Gastroesophageal sphincter (tissue), 4 donors: ENCODE measurements around the gene CD37. TPM values are rescaled to one million over a fixed set of nuclear protein-coding genes. Genes with fewer than 3 reads are reported as not detected.
A peak's percentile ranks its signal among the peaks of the same experiment; 100 is the strongest.

Experiments used
- ATAC-seq: fragments of 150-250 bp; one replicate; pipeline ENCODE4 v1.9.1; 2016; ENCODE audit warnings: mild to moderate bottlenecking, moderate library complexity
- H3K27ac ChIP-seq, 4 donors: fragments of 200-600 bp; sonication (generic) in 3 of 4; 1 replicate in 3 of 4; 2 replicates in 1 of 4; pipeline ENCODE4 v1.5.1; 2016 to 2019
- H3K27me3 ChIP-seq: fragments of 200-600 bp; sonication (generic); one replicate; pipeline ENCODE4 v1.5.1; 2019
- H3K36me3 ChIP-seq, 2 donors: fragments of 200-600 bp; sonication (generic); one replicate each; pipeline ENCODE4 v1.5.1; 2019; ENCODE audit warnings: control low read depth in 1 of 2
- H3K4me1 ChIP-seq, 3 donors: fragments of 200-600 bp; sonication (generic); 1 replicate in 2 of 3; 2 replicates in 1 of 3; pipeline ENCODE4 v1.5.1; 2016 to 2019; ENCODE audit warnings: control low read depth in 2 of 3
- H3K4me3 ChIP-seq, 2 donors: fragments of 200-600 bp; sonication (generic); one replicate each; pipeline ENCODE4 v1.5.1; 2019; ENCODE audit warnings: mild to moderate bottlenecking in 1 of 2, moderate library complexity in 1 of 2
- H3K9me3 ChIP-seq, 3 donors: fragments of 200-600 bp; sonication (generic); one replicate each; pipeline ENCODE4 v1.5.1; 2017 to 2019; ENCODE audit warnings: control low read depth in 2 of 3
- EP300 ChIP-seq: sonication (generic); formaldehyde crosslinking; IDR thresholded peaks from one replicate; pipeline ENCODE4 v1.6.1; 2017; ENCODE audit warnings: antibody characterized with exemption, mild to moderate bottlenecking
- POLR2A ChIP-seq, 2 donors: fragments of 450-650 bp; IDR thresholded peaks; one replicate each; pipeline ENCODE4 v1.6.1; 2017; ENCODE audit warnings: antibody characterized with exemption in 2 of 2, mild to moderate bottlenecking in 2 of 2, moderate library complexity in 1 of 2
- POLR2AphosphoS5 ChIP-seq: sonication (generic); formaldehyde crosslinking; IDR thresholded peaks from one replicate; pipeline ENCODE4 v1.6.1; 2017; ENCODE audit warnings: antibody characterized with exemption
- WGBS, 2 donors: methylation state at CpG; one replicate each; pipeline ENCODE4 v1.1.5; 2018; ENCODE audit warnings: low coverage in 1 of 2; 5-methylcytosine and 5-hydroxymethylcytosine counted together
- total RNA-seq, 4 donors: library from RNA; depleted of rRNA; stranded (reverse); fragments of >200 nt; gene quantifications; one replicate each; pipeline ENCODE4 v1.1.0, GENCODE V29; 2016
- TF ChIP-seq, protein P1 (sequence below), 4 experiments: fragments of 200-600 bp in 2 of 4; fragments of 450-650 bp in 2 of 4; sonication (generic) in 1 of 4; IDR thresholded peaks; one replicate each; pipeline ENCODE4 v1.5.1; 2017 to 2019; ENCODE audit warnings: antibody characterized with exemption in 4 of 4, mild to moderate bottlenecking in 2 of 4, moderate library complexity in 2 of 4

The CD37 gene
- total RNA-seq, 4 donors from 2014 or later: 4.9 to 18.9 (median 9.3) TPM

DNA sequence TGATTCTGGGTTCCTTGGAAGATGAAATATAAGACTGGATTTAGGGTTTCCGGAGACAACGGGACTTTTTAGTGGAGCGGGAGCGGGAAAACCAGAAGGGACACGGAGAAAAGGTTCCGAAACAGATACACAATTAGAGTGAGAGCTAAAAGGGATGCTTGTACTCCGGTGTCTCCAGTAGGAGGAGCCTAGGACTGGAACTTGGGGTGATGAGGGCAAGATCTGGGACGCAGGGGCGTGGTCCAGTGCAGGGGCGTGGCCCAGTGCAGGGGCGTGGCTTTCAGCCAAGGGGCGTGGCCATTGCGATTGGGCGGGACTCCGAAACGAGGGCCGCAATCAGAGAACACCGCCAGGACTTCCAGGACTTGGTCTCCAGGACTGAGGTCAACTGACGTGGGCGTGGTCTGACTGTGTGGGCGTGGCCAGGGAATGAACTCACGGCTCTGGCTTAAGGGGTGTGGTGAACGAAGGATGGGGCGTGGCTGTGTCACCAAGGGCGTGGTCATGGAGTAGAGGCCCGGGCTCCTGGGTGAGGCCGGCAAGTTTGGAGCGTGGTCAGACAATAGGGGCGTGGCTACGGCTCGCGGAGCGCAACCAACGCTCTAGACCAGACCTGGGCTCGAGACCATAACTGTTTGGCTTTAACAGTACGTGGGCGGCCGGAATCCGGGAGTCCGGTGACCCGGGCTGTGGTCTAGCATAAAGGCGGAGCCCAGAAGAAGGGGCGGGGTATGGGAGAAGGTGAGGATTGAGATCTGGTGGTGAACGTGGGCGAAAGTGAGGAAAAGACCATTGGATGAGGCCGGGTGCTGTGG is 28.3 kb downstream of the CD37 start, which contains the start of gene DKKL1:
TSS of gene DKKL1 (plus strand) at position 610 of the 815 bp plus-strand sequence. CDS start at position 732, 122 bp downstream.
- WGBS, 2 donors: 1 to 2% methylated on average over 13 to 21 of the region's 46 CpGs
- peak; percentile 91 for ATAC-seq
- Histone ChIP-seq H3K4me3 (peak within 1 kb of the TSS; percentile 57 to 79), H3K4me1 (peaks cover 0 to 46% (median 11%) of the 10 kb centered on the region in 3 donors), H3K36me3 (peaks cover 0 to 17% of the 10 kb centered on the region in 2 donors), H3K27ac (peak within 1 kb of the TSS; percentile 83 to 99 (median 94)), H3K9me3 (peaks cover 0 to 6% (median 0%) of the 10 kb centered on the region in 3 donors), H3K27me3 (no peaks in the 10 kb centered on the region)
- TF ChIP-seq POLR2A (IDR thresholded peaks at IDR 0.05): peak; percentile 27 to 44
- peak; percentile 76 for TF ChIP-seq POLR2AphosphoS5
- TF ChIP-seq EP300: no peak
- TF ChIP-seq, protein P1, sequence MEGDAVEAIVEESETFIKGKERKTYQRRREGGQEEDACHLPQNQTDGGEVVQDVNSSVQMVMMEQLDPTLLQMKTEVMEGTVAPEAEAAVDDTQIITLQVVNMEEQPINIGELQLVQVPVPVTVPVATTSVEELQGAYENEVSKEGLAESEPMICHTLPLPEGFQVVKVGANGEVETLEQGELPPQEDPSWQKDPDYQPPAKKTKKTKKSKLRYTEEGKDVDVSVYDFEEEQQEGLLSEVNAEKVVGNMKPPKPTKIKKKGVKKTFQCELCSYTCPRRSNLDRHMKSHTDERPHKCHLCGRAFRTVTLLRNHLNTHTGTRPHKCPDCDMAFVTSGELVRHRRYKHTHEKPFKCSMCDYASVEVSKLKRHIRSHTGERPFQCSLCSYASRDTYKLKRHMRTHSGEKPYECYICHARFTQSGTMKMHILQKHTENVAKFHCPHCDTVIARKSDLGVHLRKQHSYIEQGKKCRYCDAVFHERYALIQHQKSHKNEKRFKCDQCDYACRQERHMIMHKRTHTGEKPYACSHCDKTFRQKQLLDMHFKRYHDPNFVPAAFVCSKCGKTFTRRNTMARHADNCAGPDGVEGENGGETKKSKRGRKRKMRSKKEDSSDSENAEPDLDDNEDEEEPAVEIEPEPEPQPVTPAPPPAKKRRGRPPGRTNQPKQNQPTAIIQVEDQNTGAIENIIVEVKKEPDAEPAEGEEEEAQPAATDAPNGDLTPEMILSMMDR (IDR thresholded peaks at IDR 0.05): peak in 3 of 4 experiments; percentile 30 to 48 (median 42)

GRCh38 chr19:49364083-49364737 is 29.0 kb downstream of the CD37 start:
- Histone ChIP-seq H3K27me3 (no peaks in the 10 kb centered on the region), H3K27ac (peak overlapping the region in 3 of 4 donors; percentile 93 to 99 (median 95)), H3K4me3 (peak overlapping the region in 1 of 2 donors; percentile 79), H3K4me1 (peaks cover 0 to 45% (median 11%) of the 10 kb centered on the region in 3 donors), H3K9me3 (peaks cover 0 to 12% (median 0%) of the 10 kb centered on the region in 3 donors), H3K36me3 (peaks cover 0 to 9% of the 10 kb centered on the region in 2 donors)
- ATAC-seq: no peak
- TF ChIP-seq EP300: no peak
- TF ChIP-seq, protein P1 (IDR thresholded peaks at IDR 0.05): no peak
- no peak for TF ChIP-seq POLR2A (IDR thresholded peaks at IDR 0.05)
- WGBS, 2 donors: 61 to 78% methylated on average over 14 to 15 of the region's 27 CpGs

DNA sequence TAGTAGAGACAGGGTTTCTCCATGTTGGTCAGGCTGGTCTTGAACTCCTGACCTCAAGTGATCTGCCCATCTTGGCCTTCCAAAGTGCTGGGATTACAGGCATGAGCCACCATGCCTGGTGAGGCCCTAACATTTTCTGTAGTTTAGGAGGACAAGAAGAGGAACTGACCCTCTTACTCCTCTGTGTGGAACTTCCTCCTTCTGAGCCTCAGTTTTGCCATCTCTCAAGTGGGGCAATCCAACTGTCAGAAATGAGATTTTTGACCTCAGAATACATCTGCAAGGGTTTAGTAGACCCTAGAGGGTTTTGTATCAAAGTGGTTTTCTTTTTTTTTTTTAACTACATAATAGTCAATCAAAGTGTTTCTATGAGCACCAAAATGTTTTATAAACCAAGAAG is 30.9 kb downstream of the CD37 start:
- Histone ChIP-seq H3K27me3 (no peaks in the 10 kb centered on the region), H3K4me3 (no peak overlapping the region), H3K4me1 (peaks cover 0 to 26% (median 7%) of the 10 kb centered on the region in 3 donors), H3K36me3 (no peaks in the 10 kb centered on the region), H3K9me3 (peaks cover 0 to 22% (median 0%) of the 10 kb centered on the region in 3 donors), H3K27ac (no peak overlapping the region)
- TF ChIP-seq EP300: no peak
- no peak for TF ChIP-seq POLR2AphosphoS5
- TF ChIP-seq POLR2A (IDR thresholded peaks at IDR 0.05): no peak
- TF ChIP-seq, protein P1 (IDR thresholded peaks at IDR 0.05): no peak
- no peak for ATAC-seq

- ATAC-seq: no peak
- Histone ChIP-seq H3K4me3 (no peak overlapping the region), H3K4me1 (peaks cover 0 to 6% (median 0%) of the 10 kb centered on the region in 3 donors), H3K27me3 (no peaks in the 10 kb centered on the region), H3K9me3 (peaks cover 0 to 22% (median 0%) of the 10 kb centered on the region in 3 donors), H3K36me3 (no peaks in the 10 kb centered on the region), H3K27ac (no peak overlapping the region)
- WGBS, 2 donors: 88 to 92% methylated on average over 5 of the region's 5 CpGs
- no peak for TF ChIP-seq POLR2A (IDR thresholded peaks at IDR 0.05)
- TF ChIP-seq EP300: no peak
- TF ChIP-seq, protein P1 (IDR thresholded peaks at IDR 0.05): no peak
- no peak for TF ChIP-seq POLR2AphosphoS5
Observed at GRCh38 chr19:49368711-49369358, 33.6 kb downstream of the CD37 start.
